Kidney (tissue), 14 donors: ENCODE data around the gene AK5. TPM values are rescaled to one million over a fixed set of nuclear protein-coding genes. Genes with fewer than 3 reads are reported as not detected.
"Not testable (repeated sequence)": the region's sequence is repeated elsewhere in the genome, so short reads cannot be mapped to it uniquely, and the experiment has no call there.

Experiments used
- DNase-seq, 5 donors: peaks; one replicate each; pipeline ENCODE4 v3.0.0-alpha.2; 2013 to 2020
- FAIRE-seq: peaks from 2 replicates; lab custom pipeline; 2012; peaks lifted over from hg19 to GRCh38; lab: Jason Lieb, UNC
- H3K27ac ChIP-seq, 2 donors: one replicate each; pipeline ENCODE4 v1.7.0; 2013; ENCODE audit warnings: low read depth in 2 of 2, low read length in 2 of 2, inconsistent platforms in 1 of 2
- H3K27me3 ChIP-seq: one replicate; pipeline ENCODE4 v1.7.1; 2013; ENCODE audit warnings: low read length, inconsistent platforms; ENCODE audit not compliant: control insufficient read depth, insufficient read depth
- H3K36me3 ChIP-seq, 3 donors: one replicate each; pipeline versions ENCODE4 v1.7.0 to v1.7.1; 2013; ENCODE audit warnings: low read length in 3 of 3, control low read depth in 1 of 3, inconsistent platforms in 1 of 3; ENCODE audit not compliant: insufficient read depth in 3 of 3, control insufficient read depth in 2 of 3
- H3K4me1 ChIP-seq, 3 donors: one replicate each; pipeline versions ENCODE4 v1.7.0 to v1.7.1; 2013; ENCODE audit warnings: low read length in 3 of 3, inconsistent platforms in 1 of 3, low read depth in 1 of 3; ENCODE audit not compliant: control insufficient read depth in 2 of 3, insufficient read depth in 2 of 3
- H3K4me3 ChIP-seq, 3 donors: one replicate each; pipeline versions ENCODE4 v1.7.0 to v1.8.1; 2013; ENCODE audit warnings: low read length in 3 of 3, control low read depth in 1 of 3, inconsistent platforms in 1 of 3
- H3K9ac ChIP-seq, 3 donors: one replicate each; pipeline versions ENCODE4 v1.7.0 to v1.7.1; 2013; ENCODE audit warnings: low read length in 3 of 3, control low read depth in 1 of 3, inconsistent platforms in 1 of 3
- H3K9me3 ChIP-seq, 3 donors: one replicate each; pipeline versions ENCODE4 v1.7.0 to v1.7.1; 2013; ENCODE audit warnings: low read length in 3 of 3, control low read depth in 1 of 3, inconsistent platforms in 1 of 3; ENCODE audit not compliant: control insufficient read depth in 2 of 3, insufficient read depth in 1 of 3
- CTCF ChIP-seq: IDR thresholded peaks from 3 replicates; pipeline ENCODE4 v1.5.1; 2012; ENCODE audit warnings: mild to moderate bottlenecking, moderate library complexity, borderline replicate concordance; ENCODE audit not compliant: insufficient read depth; ENCODE audit errors: extremely low read depth
- intact Hi-C: fragments of 100-400 bp; cut with DNase I; formaldehyde crosslinking; loops from one replicate; pipeline ENCODE4 v1.11.1; 2022
- polyA plus RNA-seq: library from polyadenylated mRNA; stranded (reverse); fragments of 350-450 nt; fragmentation: Illumina TruSeq; extraction: RNeasy Lipid Tissue Mini Kit (QIAGEN cat#74804); gene quantifications from one replicate; pipeline ENCODE4 v1.2.3, GENCODE V29; 2014; ENCODE audit warnings: low read depth, low replicate concordance; ENCODE audit not compliant: insufficient read depth
- total RNA-seq: library from RNA; stranded (reverse); fragmentation: NEBNext Ultra II Directional; extraction: Animal tissue kit (Norgen Biotek cat#: 25700); gene quantifications from one replicate; pipeline ENCODE4 v1.2.1, GENCODE V29; 2021
- donor health status: control.
- donor health status: control.
- donor health status: control.
- donor health status: control.
- donor health status: control.
- donor health status: DM: yes; HTN: yes; CAD: no.
- donor health status: Normal renal cell carcinoma (clear cell type).

Gene AK5
- total and polyA plus RNA-seq, 2 donors from 2014 or later, result 1.7 to 2.5 TPM

GRCh38 chr1:77407738-77408375 lies 126.0 kb downstream of the AK5 start:
- H3K9ac ChIP-seq, result no peak overlapping the region
- intact Hi-C loops, result no loop called here
- no peaks in the 10 kb centered on the region for H3K27me3 ChIP-seq
- no peaks in the 10 kb centered on the region for H3K4me1 ChIP-seq
- no peak for FAIRE-seq
- H3K9me3 ChIP-seq, result no peaks in the 10 kb centered on the region
- H3K27ac ChIP-seq, result no peak overlapping the region
- H3K36me3 ChIP-seq, result no peaks in the 10 kb centered on the region
- no peak for DNase-seq
- H3K4me3 ChIP-seq, result no peak overlapping the region
- no peak for TF ChIP-seq CTCF

- H3K27ac ChIP-seq, FAIRE-seq, H3K4me1 ChIP-seq, intact Hi-C loops, H3K9ac ChIP-seq, H3K4me3 ChIP-seq, DNase-seq, H3K36me3 ChIP-seq, H3K9me3 ChIP-seq, H3K27me3 ChIP-seq: not testable (repeated sequence)
These were observed 127.1 kb downstream of the AK5 start for GRCh38 chr1:77408933-77409332.

- intact Hi-C loops, result no loop called here
- Histone ChIP-seq H3K27ac (no peak overlapping the region), H3K36me3 (no peaks in the 10 kb centered on the region), H3K4me3 (no peak overlapping the region), H3K9me3 (no peaks in the 10 kb centered on the region), H3K4me1 (no peaks in the 10 kb centered on the region), H3K9ac (no peak overlapping the region), H3K27me3 (no peaks in the 10 kb centered on the region)
- DNase-seq (no peak), FAIRE-seq (no peak)
- TF ChIP-seq CTCF, result no peak
These were observed 130.4 kb downstream of the AK5 start for GRCh38 chr1:77412069-77412819.

GRCh38 chr1:77412820-77413530 lies 131.2 kb downstream of the AK5 start:
- Histone ChIP-seq H3K4me1 (no peaks in the 10 kb centered on the region), H3K4me3 (no peak overlapping the region), H3K9ac (no peak overlapping the region), H3K9me3 (no peaks in the 10 kb centered on the region), H3K27me3 (no peaks in the 10 kb centered on the region), H3K27ac (no peak overlapping the region), H3K36me3 (no peaks in the 10 kb centered on the region)
- intact Hi-C loops, result no loop called here
- DNase-seq (no peak), FAIRE-seq (no peak)
- no peak for TF ChIP-seq CTCF
